Activated CD8-positive, alpha-beta memory T cell treated with anti-CD3 and anti-CD28 coated beads, Interleukin-2, amount 50 U/mL, for 1 hour (primary cell): Measurements from ENCODE around the gene SLC22A9.
"Not testable (repeated sequence)": the region's sequence is repeated elsewhere in the genome, so short reads cannot be mapped to it uniquely, and the experiment has no call there.

Experiments used
- DNase-seq: peaks from one replicate; pipeline ENCODE4 v3.0.0-alpha.2; 2020; ENCODE audit errors: extremely low read depth

Gene SLC22A9

GRCh38 chr11:63369165-63369970, at the start of gene SLC22A9:
Gene SLC22A9, plus strand, starts transcription at chr11:63369785. Its CDS starts 272 bp downstream, at chr11:63370057.
- DNase-seq: no peak

GRCh38 chr11:63321723-63322122, 47.9 kb upstream of the SLC22A9 start:
- DNase-seq: no peak

GRCh38 chr11:63335089-63335488, 34.5 kb upstream of the SLC22A9 start:
- not testable (repeated sequence) for DNase-seq

DNA sequence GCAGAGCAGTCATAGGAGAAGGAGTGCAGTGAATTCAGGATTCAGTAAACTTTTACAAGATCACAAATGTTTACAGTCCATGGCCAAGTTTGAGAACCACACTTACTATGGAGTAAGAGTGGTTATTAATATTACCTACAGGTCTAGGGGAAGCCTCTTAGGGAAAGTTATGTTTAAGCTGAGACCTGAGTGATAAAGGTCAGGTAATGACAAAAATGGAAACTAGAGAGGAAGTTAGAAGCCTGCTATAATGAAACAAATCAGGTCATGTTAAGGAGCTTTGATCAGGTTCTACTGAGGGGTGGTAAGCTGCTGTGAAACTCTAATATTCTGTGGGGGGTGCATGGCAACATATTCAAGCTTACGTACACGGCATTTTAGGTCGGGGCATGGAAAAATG, 32.5 kb upstream of the SLC22A9 start:
- DNase-seq: no peak

GRCh38 chr11:63343130-63343529, 26.5 kb upstream of the SLC22A9 start:
- no peak for DNase-seq

- no peak for DNase-seq
These were observed 17.4 kb upstream of the SLC22A9 start for GRCh38 chr11:63352144-63352543.

DNA sequence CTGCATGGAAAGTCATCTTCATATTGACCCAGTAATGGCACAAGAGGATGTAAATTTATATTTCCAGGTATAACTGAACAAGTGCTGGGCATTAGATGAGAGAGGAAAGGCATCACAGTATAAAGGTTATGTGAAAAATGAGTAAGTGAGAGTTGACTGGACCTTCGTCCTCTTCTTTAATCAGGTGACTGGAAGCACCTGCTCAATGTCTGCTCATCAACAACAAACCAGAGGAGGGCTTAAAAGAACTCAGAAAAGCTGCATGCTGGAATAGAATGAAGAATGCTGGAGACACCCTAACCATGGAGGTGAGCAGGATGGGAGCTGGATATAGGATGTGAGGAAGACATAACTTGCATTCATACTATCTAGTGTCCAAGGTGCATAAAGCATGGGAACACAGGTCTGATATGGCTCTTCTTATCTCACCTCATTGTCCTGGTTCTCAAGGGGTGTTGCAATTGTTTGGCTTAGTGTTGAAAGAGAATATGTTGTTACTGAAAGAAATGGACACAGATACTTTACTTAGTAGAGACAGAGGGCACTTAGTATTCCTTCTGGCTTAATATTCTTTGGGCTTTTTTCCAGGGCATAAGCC, 7.3 kb upstream of the SLC22A9 start:
- no peak for DNase-seq

GRCh38 chr11:63369971-63370588, 495 bp downstream of the SLC22A9 start:
- DNase-seq: no peak

DNA sequence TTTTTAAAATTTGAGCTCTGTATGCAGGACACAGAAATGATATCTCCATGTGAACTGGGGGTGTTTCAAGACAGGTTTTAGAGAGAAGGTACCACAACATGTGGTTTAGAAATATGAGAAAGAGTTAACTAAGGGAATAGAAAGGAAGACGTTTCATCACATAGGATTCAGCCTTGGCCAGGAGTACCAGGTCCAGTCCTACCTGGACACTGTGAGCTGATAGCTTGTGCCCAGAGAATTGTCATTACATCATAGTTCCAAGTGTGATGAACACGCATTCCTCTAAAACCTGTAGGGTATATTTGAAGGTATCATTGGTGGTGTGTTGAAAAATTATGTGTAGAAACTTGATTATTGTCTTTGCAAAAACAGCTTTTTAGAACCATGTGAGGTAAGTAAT, 1.8 kb downstream of the SLC22A9 start:
- no peak for DNase-seq

GRCh38 chr11:63375434-63375833, 5.8 kb downstream of the SLC22A9 start:
- DNase-seq: no peak

DNA sequence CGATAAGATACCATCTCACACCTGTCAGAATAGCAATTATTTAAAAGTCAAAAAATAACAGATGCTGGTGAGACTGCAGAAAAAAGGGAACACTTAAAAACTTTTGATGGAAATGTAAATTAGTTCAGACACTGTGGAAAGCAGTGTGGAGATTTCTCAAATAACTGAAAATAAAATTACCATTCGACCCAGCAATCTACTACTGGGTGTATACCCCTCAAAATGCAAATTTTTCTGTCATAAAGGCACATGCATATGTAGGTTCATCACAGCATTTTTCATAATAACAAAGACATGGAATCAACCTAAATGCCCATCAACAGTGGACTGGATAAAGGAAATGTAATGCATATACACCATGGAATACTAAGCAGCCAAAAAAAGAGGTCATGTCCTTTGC, 10.5 kb downstream of the SLC22A9 start:
- no peak for DNase-seq

DNA sequence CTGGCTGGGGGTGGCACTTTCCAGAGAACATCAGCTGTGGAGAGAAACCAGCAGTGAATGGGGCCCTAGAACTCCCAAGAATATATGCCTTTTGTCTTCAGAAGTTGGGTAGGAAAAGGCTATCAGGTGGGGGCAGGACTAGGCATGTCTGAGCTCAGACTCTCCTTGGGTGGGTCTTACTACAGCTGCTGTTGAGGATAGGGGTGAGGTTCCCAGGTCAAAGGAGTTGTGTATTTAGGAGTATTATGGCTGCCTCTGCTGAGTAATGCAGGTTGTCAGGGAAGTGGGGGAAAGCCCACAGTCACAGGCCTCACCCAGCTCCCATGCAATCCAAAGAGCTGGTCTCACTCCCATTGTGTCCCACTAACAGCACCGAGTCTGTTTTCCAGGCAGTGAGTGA, 26.1 kb downstream of the SLC22A9 start:
- DNase-seq: no peak

DNA sequence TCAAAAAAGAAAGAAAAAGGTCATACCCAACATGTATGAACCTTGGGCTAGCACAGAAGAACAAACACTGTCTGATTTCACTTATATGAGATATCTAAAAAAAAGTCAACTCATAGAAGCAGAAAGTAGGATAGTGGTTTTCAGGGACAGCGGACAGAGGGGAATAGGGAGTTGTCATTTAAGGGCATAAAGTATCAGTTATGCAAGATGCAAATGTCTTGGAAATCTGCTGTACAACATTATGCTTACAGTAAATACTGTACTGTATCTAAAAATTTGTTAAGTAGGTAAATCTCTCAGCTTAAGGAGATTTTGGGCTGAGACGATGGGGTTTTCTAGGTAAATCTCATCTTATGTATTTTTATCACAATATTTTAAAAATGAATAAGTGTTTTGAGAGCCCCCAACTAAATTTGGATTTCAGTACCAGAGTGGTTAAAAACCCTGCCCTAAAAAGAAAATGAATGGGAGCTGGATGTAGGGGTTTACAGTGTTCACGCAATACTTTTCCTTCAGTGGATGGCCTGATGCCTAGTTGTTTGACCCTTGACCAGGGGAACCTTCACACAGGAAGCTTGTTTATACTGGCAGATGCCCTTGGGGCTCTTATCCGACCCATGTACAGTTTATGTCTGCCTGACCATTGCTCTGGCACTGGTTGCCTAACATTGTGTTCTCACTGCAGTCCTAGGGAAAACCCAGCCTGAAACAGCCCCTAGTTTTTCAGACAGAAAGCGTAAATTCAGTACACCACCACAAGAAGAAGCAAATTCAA, 34.8 kb downstream of the SLC22A9 start:
- DNase-seq: no peak

GRCh38 chr11:63405114-63405513, 35.5 kb downstream of the SLC22A9 start:
- no peak for DNase-seq

DNA sequence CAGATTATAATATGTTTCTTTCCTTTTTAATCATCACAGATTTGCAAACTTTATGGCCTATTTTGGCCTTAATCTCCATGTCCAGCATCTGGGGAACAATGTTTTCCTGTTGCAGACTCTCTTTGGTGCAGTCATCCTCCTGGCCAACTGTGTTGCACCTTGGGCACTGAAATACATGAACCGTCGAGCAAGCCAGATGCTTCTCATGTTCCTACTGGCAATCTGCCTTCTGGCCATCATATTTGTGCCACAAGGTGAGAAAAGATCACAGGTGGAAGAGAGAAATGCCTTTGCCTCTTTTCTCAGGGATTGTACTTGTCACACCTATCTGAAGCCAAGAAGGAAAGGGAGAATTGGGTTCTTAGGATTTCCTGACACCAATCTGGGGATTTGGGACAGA, 36.9 kb downstream of the SLC22A9 start:
- DNase-seq: no peak

GRCh38 chr11:63417174-63417852, 47.7 kb downstream of the SLC22A9 start:
- no peak for DNase-seq

- DNase-seq: no peak
These were observed 58.5 kb downstream of the SLC22A9 start for GRCh38 chr11:63427971-63428508.

GRCh38 chr11:63430731-63431130, 61.1 kb downstream of the SLC22A9 start:
- DNase-seq: not testable (repeated sequence)

GRCh38 chr11:63435351-63435750, 65.8 kb downstream of the SLC22A9 start:
- not testable (repeated sequence) for DNase-seq

GRCh38 chr11:63435831-63436230, 66.2 kb downstream of the SLC22A9 start:
- DNase-seq: not testable (repeated sequence)

- no peak for DNase-seq
These were observed 74.1 kb downstream of the SLC22A9 start for GRCh38 chr11:63443714-63444113.
